Stimulated activated CD4-positive, alpha-beta T cell treated with anti-CD3 and anti-CD28 coated beads, Interleukin-12 subunit alpha, Interleukin-12 subunit beta, amount 100 ng/mL, for 48 hours (primary cell): ENCODE measurements around the gene SYNE2.
"Not testable (repeated sequence)": the region's sequence is repeated elsewhere in the genome, so short reads cannot be mapped to it uniquely, and the experiment has no call there.

ENCODE experiments used
- DNase-seq, 3 donors: peaks; one replicate each; pipeline ENCODE4 v3.0.0-alpha.2; 2020; ENCODE audit warnings: low read depth in 2 of 3, low spot score in 1 of 3

Gene SYNE2

GRCh38 chr14:63869940-63870752 lies 17.3 kb downstream of the SYNE2 start:
- not testable (repeated sequence) for DNase-seq

GRCh38 chr14:63870753-63871037 lies 17.9 kb downstream of the SYNE2 start:
- DNase-seq: not testable (repeated sequence)

GRCh38 chr14:63874223-63874622 lies 21.4 kb downstream of the SYNE2 start:
- no peak for DNase-seq

- no peak for DNase-seq
Observed at GRCh38 chr14:63875311-63875710, 22.5 kb downstream of the SYNE2 start.

- no peak for DNase-seq
Observed at GRCh38 chr14:63877550-63877939, 24.7 kb downstream of the SYNE2 start.

- DNase-seq: no peak
Observed at GRCh38 chr14:63878052-63878451, 25.2 kb downstream of the SYNE2 start.

GRCh38 chr14:63878792-63879191 lies 26.0 kb downstream of the SYNE2 start:
- no peak for DNase-seq

GRCh38 chr14:63881926-63882325 lies 29.1 kb downstream of the SYNE2 start:
- no peak for DNase-seq

GRCh38 chr14:63887899-63888298 lies 35.1 kb downstream of the SYNE2 start:
- no peak for DNase-seq

- no peak for DNase-seq
Observed at GRCh38 chr14:63890553-63890952, 37.7 kb downstream of the SYNE2 start.

GRCh38 chr14:63891148-63891975 lies 38.6 kb downstream of the SYNE2 start:
- no peak for DNase-seq

GRCh38 chr14:63892265-63892664 lies 39.5 kb downstream of the SYNE2 start:
- DNase-seq: no peak

GRCh38 chr14:63893701-63894458 lies 41.1 kb downstream of the SYNE2 start:
- no peak for DNase-seq

GRCh38 chr14:63895510-63895909 lies 42.7 kb downstream of the SYNE2 start:
- no peak for DNase-seq

GRCh38 chr14:63896278-63896720 lies 43.5 kb downstream of the SYNE2 start:
- no peak for DNase-seq

- no peak for DNase-seq
Observed at GRCh38 chr14:63897721-63898163, 44.9 kb downstream of the SYNE2 start.

- no peak for DNase-seq
Observed at GRCh38 chr14:63899953-63900352, 47.1 kb downstream of the SYNE2 start.

- DNase-seq: no peak
Observed at GRCh38 chr14:63901434-63902085, 48.8 kb downstream of the SYNE2 start.

- DNase-seq: no peak
Observed at GRCh38 chr14:63902375-63902976, 49.7 kb downstream of the SYNE2 start.

- DNase-seq: no peak
Observed at GRCh38 chr14:63904724-63905123, 51.9 kb downstream of the SYNE2 start.

- no peak for DNase-seq
Observed at GRCh38 chr14:63905370-63905769, 52.6 kb downstream of the SYNE2 start.
